Esophagus squamous epithelium (tissue), 4 donors: ENCODE data around the gene FNBP1L.

Source experiments
- POLR2A ChIP-seq, 4 donors: fragments of 450-650 bp; IDR thresholded peaks; one replicate each; pipeline ENCODE4 v1.6.1; 2017; ENCODE audit warnings: antibody characterized with exemption in 4 of 4, mild to moderate bottlenecking in 4 of 4, moderate library complexity in 3 of 4
- TF ChIP-seq, protein P1 (sequence below), 6 experiments: fragments of 450-650 bp in 4 of 6; fragments of 200-600 bp in 2 of 6; sonication (generic) in 2 of 6; IDR thresholded peaks; one replicate each; pipeline ENCODE4 v1.5.1; 2016 to 2019; ENCODE audit warnings: antibody characterized with exemption in 6 of 6, mild to moderate bottlenecking in 4 of 6, moderate library complexity in 4 of 6

DNA sequence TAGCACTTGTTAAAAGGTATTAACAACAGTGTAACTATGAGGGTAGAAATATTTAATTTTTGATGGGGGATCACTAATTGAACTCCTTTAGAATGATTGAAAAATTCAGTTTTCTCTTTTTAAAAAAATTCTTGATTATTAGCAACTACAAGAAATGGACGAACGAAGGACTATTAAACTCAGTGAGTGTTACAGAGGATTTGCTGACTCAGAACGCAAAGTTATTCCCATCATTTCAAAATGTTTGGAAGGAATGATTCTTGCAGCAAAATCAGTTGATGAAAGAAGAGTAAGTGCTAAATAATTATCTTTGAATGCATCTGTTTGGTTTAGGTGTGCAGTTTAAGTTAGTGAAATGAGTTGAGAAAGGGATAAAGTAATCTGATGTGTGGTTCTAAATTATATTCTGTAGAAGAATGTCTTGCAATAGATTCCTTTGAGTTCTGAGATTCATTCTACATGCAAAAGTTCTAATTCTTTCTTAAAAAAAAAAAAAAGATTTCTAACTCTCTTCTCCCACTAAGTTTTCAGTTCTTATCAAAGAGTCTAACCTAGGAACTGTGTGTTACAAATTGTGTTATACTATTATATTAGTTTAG lies 85.0 kb downstream of the FNBP1L start:
- TF ChIP-seq, protein P1, sequence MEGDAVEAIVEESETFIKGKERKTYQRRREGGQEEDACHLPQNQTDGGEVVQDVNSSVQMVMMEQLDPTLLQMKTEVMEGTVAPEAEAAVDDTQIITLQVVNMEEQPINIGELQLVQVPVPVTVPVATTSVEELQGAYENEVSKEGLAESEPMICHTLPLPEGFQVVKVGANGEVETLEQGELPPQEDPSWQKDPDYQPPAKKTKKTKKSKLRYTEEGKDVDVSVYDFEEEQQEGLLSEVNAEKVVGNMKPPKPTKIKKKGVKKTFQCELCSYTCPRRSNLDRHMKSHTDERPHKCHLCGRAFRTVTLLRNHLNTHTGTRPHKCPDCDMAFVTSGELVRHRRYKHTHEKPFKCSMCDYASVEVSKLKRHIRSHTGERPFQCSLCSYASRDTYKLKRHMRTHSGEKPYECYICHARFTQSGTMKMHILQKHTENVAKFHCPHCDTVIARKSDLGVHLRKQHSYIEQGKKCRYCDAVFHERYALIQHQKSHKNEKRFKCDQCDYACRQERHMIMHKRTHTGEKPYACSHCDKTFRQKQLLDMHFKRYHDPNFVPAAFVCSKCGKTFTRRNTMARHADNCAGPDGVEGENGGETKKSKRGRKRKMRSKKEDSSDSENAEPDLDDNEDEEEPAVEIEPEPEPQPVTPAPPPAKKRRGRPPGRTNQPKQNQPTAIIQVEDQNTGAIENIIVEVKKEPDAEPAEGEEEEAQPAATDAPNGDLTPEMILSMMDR (IDR thresholded peaks at IDR 0.05) = no peak
- no peak for TF ChIP-seq POLR2A (IDR thresholded peaks at IDR 0.05)
